GM23248 (cell line): Measurements from ENCODE around the gene B4GALT3.

Source experiments
- EZH2 ChIP-seq: fragments of 200-600 bp; sonication (generic); IDR thresholded peaks from 2 replicates; pipeline ENCODE4 v1.6.1; 2018; ENCODE audit warnings: antibody characterized with exemption, mild to moderate bottlenecking; ENCODE audit not compliant: insufficient read depth, poor library complexity, severe bottlenecking
- EZH2phosphoT487 ChIP-seq: fragments of 200-600 bp; sonication (generic); IDR thresholded peaks from 2 replicates; pipeline ENCODE4 v1.6.1; 2018; ENCODE audit warnings: antibody characterized with exemption, moderate library complexity, mild to moderate bottlenecking, low read depth; ENCODE audit not compliant: insufficient read depth

DNA sequence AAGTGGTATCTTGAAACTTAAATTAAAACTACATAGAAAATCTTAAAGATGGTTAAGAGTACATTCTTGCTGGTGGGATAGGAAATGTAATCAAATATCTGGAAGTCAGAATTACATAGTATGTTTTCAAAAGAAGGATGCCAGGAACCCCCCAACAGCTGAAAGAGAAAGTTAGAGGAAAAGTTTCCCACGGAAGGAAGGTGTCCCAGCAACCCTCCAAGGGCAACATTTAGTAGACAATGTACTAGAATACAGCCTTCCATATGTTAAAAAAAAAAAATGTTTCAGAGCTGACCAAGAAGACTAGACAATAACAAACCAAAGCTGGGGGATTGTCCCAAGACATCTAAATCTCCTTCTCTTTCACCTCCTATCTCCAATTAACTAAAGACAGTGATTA lies 47.0 kb downstream of the B4GALT3 start:
- TF ChIP-seq EZH2 (no peak), EZH2phosphoT487 (no peak)
